ENCODE measurements around the gene NAPA.
A peak's percentile ranks its signal among the peaks of the same experiment; 100 is the strongest.

Gene NAPA

DNA sequence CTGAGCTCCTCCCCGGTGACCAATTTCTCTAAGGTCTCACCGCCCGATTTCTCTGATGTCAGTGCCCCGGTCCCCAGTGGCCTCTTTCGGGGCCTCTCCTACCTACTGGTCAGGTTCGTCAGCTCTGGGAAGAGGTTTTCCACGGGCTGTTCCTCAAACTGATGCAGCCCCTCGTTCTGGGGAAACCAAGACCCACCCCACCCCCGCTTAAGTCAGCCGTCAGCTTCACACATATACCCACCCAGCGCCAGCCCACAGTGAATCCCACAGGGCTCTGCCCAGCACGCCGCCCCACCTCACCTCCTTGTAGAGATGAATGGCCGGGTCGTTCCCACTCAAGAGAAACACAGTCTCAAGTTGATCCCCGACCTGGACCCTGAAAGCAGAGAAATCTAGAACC lies 34.2 kb downstream of the NAPA start:
- FAIRE-seq, result no peak
- TF ChIP-seq POLR2A (IDR thresholded peaks at IDR 0.05; ENCODE audit: low read depth, low read length), result no peak
- TF ChIP-seq TAF1 (IDR thresholded peaks at IDR 0.05; ENCODE audit: borderline replicate concordance, low read depth, low read length), result no peak
- TF ChIP-seq POLR2AphosphoS5 (IDR thresholded peaks at IDR 0.05; ENCODE audit: low read depth, low read length), result no peak

DNA sequence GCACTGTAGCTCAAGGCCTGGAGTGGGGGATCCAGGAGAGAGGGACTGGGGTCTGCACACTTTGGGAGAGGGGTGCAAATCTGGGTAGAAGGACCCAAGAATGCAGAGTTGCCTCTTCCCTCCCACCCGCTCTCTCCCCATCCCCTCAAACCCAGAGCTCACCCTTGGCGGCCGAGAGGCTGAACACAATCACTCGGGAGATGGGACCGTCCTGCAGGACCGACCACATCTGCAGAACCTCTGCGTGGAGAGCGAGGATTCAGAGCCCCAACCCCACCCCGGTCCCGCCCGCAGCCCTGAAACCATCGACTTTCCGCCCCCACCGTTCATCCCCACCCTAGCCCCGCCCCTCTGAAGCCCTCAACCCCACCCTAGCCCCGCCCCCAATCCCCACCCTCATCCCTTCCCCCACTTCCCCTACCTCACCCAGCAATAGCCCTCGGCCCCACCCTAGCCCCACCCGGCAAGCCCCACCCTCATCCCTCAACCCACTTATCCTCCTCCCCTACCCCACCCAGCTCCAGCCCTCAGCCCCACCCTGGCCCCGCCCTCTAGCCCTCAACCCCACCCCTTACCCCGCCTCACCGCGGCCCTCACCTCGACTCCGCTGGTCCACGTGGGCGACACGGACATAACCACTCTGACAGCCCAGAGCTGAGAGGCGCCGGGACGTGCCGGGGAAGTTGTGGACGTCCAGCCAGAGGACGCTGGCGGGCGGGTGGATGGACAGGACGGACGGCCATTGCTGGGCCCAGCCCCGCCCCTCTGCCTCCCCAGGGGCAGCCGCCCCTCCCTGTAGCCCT lies 35.0 kb downstream of the NAPA start:
- FAIRE-seq, result no peak
- DNase-seq (ENCODE audit: insufficient read length), result no peak
- no peak for TF ChIP-seq POLR2A (IDR thresholded peaks at IDR 0.05; ENCODE audit: low read depth, low read length)
- no peak for TF ChIP-seq TAF1 (IDR thresholded peaks at IDR 0.05; ENCODE audit: borderline replicate concordance, low read depth, low read length)
- no peak for TF ChIP-seq POLR2AphosphoS5 (IDR thresholded peaks at IDR 0.05; ENCODE audit: low read depth, low read length)

More for the DNA sequence above, 34.2 kb downstream of the NAPA start:
- no peak for DNase-seq (ENCODE audit: insufficient read length)

DNA sequence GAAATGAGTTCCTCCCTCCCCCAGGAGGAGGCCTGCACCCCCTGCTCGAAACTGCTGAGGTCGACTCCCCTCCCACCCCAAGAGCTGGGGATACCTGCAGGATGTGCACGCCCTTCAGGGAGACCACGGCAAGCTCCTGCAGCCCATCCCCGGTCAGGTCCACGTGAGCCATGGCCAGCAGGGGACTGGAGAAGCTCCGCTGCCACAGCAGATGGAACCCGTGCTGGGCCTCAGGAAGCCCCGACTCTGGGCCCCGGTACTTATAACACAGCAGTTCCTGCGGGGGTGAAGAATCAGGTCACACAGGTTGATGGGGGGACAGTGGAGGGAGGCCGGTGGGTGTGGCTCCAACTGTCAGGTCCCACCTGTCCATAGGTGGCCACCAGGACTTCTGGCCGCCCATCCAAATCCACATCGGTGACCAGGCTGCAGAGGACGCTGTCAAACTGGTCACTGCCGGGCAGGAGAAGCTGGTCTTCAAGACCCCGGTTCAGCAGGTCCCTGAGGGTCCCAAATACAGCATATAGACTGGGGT lies 38.4 kb downstream of the NAPA start:
- TF ChIP-seq POLR2A (IDR thresholded peaks at IDR 0.05; ENCODE audit: low read depth, low read length), result no peak
- TF ChIP-seq POLR2AphosphoS5 (IDR thresholded peaks at IDR 0.05; ENCODE audit: low read depth, low read length), result no peak
- no peak for TF ChIP-seq TAF1 (IDR thresholded peaks at IDR 0.05; ENCODE audit: borderline replicate concordance, low read depth, low read length)
- FAIRE-seq, result no peak
- peak; percentile 23 for DNase-seq (ENCODE audit: insufficient read length)

DNA sequence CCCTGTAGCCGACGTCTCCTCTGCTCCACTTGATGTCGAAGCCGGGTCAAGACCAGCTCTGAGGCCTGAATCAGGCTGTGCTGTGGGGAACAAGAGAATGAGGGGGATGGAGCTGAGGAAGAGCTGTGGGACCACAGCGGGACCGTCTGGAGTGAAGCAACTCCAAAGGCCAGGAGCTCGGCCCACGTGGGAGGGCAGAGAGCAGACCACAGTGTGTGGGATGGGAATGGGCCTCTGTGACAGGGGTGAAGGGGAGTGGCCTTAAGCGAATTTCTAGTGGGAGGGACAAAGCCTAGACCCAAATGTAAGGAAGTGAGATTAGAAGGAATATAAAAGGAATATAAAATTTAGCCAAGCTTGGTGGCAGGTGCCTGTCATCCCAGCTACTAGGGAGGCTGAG lies 39.4 kb downstream of the NAPA start:
- DNase-seq (ENCODE audit: insufficient read length), result no peak
- TF ChIP-seq POLR2AphosphoS5 (IDR thresholded peaks at IDR 0.05; ENCODE audit: low read depth, low read length) (no peak), POLR2A (IDR thresholded peaks at IDR 0.05; ENCODE audit: low read depth, low read length) (no peak), TAF1 (IDR thresholded peaks at IDR 0.05; ENCODE audit: borderline replicate concordance, low read depth, low read length) (no peak)
- no peak for FAIRE-seq

DNA sequence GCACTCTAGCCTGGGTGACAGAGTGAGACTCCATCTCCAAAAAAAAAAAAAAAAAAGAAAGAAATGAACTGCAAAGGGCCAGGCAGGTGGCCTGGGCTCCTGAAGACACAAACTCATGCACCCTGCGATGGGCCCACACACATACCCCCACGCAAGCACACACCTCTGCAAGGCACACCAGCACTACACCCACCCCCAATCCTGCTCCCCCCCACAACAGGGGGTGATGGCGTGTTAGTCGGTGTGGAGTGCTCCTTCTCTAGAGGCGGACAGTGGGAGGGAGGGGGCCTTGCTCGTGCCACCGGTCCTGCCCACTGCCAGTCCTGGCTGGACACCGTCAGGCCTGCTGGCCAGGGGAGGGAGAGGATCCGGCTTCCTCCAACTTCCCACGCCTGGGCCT lies 41.5 kb downstream of the NAPA start:
- TF ChIP-seq TAF1 (IDR thresholded peaks at IDR 0.05; ENCODE audit: borderline replicate concordance, low read depth, low read length) (no peak), POLR2AphosphoS5 (IDR thresholded peaks at IDR 0.05; ENCODE audit: low read depth, low read length) (no peak), POLR2A (IDR thresholded peaks at IDR 0.05; ENCODE audit: low read depth, low read length) (no peak)
- DNase-seq (ENCODE audit: insufficient read length) (no peak), FAIRE-seq (no peak)

DNA sequence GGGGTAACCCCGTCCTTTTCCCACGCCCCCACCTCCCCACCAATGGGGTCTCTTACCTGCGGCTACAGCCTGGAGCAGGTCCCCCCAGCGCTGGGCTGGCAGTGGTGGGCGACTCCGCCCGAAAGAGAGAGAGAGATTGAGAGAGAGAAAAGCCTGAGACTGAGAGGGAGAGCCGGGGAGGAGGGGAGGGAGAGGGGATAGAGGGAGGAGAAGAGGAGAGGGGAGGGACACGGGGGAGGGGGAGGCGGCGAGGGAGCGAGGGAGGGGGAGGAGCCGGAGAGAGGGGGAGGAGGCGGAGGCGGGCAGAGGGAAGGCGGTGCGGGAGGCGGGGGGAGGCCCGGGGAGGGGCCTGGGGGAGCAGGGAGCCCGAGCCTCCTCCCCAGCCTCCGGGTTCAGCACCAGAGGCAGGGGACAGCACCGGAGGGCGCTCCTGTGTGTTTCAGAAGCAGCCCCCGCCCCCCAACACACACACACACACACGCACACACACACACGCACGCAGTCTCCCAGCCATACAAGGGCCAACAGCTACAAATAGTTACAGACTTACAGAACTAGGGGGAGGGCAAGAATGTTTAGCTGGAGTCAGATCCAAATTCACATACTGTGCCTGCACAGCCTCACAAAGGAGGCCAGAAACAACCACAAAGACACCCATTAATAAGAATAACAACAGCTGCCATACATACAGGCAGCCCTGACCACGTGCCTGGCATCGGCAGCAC lies 43.0 kb downstream of the NAPA start, which contains the start of gene SLC8A2:
TSS of gene SLC8A2 (minus strand) at position 161 of the 725 bp plus-strand sequence. CDS start 5,490 bp downstream, outside the sequence.
- FAIRE-seq, result no peak
- TF ChIP-seq POLR2AphosphoS5 (IDR thresholded peaks at IDR 0.05; ENCODE audit: low read depth, low read length) (no peak), TAF1 (IDR thresholded peaks at IDR 0.05; ENCODE audit: borderline replicate concordance, low read depth, low read length) (no peak), POLR2A (IDR thresholded peaks at IDR 0.05; ENCODE audit: low read depth, low read length) (no peak)
- no peak for DNase-seq (ENCODE audit: insufficient read length)

DNA sequence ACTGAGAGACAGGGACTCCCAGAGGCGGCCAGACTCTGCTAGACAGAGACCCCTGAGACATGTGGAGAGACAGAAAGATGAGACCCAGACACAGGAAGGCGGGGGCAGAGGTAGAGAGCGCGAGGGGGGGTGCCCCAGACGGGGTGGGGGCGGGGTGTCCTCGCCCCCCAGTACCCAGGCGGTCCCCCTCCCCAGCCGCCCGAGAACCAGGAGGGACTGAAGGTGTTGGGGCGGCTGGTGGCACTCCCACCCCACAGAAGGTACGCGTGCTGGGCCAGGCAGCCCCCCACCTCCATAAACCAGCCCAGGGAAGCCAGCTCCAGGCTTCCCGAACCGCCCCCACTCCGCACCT lies 43.5 kb downstream of the NAPA start:
- no peak for TF ChIP-seq POLR2A (IDR thresholded peaks at IDR 0.05; ENCODE audit: low read depth, low read length)
- no peak for TF ChIP-seq POLR2AphosphoS5 (IDR thresholded peaks at IDR 0.05; ENCODE audit: low read depth, low read length)
- no peak for TF ChIP-seq TAF1 (IDR thresholded peaks at IDR 0.05; ENCODE audit: borderline replicate concordance, low read depth, low read length)
- FAIRE-seq (no peak), DNase-seq (ENCODE audit: insufficient read length) (no peak)

DNA sequence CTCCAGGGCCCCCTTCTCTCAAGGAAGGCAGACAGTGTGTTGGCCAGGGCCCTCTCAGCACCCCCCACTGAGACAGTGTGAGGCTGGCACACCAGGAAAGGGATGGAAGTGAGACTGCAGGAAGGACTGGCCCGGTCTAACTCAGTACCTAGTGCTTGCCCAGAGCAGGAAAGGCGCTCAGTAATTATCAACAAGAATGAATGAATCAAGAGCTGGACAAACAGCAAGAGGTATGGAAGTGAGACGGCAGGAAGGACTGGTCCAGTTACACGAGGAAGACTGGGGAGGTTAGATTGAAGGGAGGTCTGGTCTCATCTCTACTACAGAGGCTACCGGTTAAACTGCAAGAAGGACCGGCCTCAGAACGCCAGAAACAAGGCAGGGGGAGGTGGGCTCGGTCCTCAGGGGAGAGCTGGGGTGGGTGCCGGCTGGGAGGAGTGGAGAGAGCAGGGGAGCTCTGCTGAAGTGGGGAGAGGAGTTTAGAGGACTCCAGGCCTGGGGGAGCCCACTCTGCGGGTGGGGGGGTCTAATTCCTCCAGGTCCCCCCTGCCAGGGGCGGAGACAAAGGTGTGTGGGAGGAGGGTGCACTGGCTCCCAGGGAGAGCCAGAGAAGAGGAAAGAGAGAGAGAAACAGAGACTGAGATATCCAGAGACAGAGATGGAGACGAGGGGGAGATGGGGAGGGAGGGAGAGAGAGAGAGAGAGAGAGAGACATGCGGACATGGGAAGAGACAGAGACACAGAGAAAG lies 44.2 kb downstream of the NAPA start:
- no peak for FAIRE-seq
- TF ChIP-seq POLR2A (IDR thresholded peaks at IDR 0.05; ENCODE audit: low read depth, low read length), result no peak
- TF ChIP-seq POLR2AphosphoS5 (IDR thresholded peaks at IDR 0.05; ENCODE audit: low read depth, low read length), result no peak
- no peak for TF ChIP-seq TAF1 (IDR thresholded peaks at IDR 0.05; ENCODE audit: borderline replicate concordance, low read depth, low read length)
- no peak for DNase-seq (ENCODE audit: insufficient read length)

DNA sequence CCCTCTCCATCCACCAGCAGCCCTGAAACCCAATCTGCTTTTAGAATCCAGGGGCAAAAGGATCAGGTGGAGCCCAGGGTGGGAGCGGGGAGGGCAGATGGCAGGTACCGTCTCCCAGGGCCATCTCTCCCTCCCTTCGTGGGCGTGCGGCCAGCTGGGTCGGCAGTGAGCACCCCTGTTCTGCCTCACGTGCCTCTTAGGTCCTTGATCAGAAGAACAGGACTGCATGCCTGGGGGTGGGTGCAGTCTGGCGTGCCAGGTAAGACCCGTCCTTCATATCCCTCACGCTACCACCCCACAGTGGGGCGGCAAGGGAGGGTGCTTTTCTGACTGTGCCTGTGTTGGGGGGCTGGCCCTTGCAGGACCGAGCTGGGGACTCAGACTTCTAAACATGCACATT lies 45.1 kb downstream of the NAPA start:
- no peak for TF ChIP-seq TAF1 (IDR thresholded peaks at IDR 0.05; ENCODE audit: borderline replicate concordance, low read depth, low read length)
- TF ChIP-seq POLR2AphosphoS5 (IDR thresholded peaks at IDR 0.05; ENCODE audit: low read depth, low read length), result no peak
- no peak for TF ChIP-seq POLR2A (IDR thresholded peaks at IDR 0.05; ENCODE audit: low read depth, low read length)
- FAIRE-seq (no peak), DNase-seq (ENCODE audit: insufficient read length) (no peak)

DNA sequence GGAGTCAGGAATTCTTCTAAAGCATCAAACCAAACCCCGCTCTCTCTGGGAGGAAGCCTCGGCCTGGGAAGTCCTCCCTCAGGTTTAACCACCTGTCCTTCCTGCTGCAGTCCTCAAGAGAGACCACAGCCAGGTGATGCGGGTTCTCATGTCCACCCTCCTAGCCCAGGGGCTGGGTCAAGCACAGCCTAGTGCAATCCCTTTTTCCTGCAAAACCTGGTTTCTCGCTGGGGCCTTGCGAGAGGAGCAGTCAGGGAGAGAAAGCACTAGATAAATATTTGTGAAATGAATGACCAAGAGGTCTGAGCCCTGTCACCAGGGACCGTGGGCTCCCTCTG lies 45.5 kb downstream of the NAPA start:
- DNase-seq (ENCODE audit: insufficient read length) (no peak), FAIRE-seq (no peak)
- TF ChIP-seq POLR2A (IDR thresholded peaks at IDR 0.05; ENCODE audit: low read depth, low read length) (no peak), TAF1 (IDR thresholded peaks at IDR 0.05; ENCODE audit: borderline replicate concordance, low read depth, low read length) (no peak), POLR2AphosphoS5 (IDR thresholded peaks at IDR 0.05; ENCODE audit: low read depth, low read length) (no peak)

DNA sequence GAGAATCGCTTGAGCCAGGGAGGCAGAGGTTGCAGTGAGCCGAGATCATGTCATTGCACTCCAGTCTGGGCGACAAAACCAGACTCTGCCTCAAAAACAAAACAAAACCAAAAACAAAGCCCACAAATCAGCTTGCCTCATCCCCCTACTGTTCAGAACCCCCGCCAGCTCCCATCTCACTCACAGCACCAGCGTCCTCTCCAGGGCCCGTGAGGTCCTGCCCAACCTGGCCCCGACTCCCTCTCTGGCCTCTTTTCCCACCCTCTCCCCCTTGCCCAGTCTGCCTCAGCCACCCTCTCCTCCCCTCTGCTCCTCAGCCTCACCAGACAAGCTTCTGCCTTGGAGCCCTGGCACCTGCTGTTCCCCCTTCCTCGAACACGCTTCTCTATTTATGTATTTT lies 46.9 kb downstream of the NAPA start:
- TF ChIP-seq POLR2AphosphoS5 (IDR thresholded peaks at IDR 0.05; ENCODE audit: low read depth, low read length), result no peak
- TF ChIP-seq POLR2A (IDR thresholded peaks at IDR 0.05; ENCODE audit: low read depth, low read length), result no peak
- no peak for TF ChIP-seq TAF1 (IDR thresholded peaks at IDR 0.05; ENCODE audit: borderline replicate concordance, low read depth, low read length)
- DNase-seq (ENCODE audit: insufficient read length) (no peak), FAIRE-seq (no peak)
